H9 (cell line): ENCODE results near the gene CTNNA3. TPM values are rescaled to one million over a fixed set of nuclear protein-coding genes. Genes with fewer than 3 reads are reported as not detected.

ENCODE experiments used
- DNase-seq: peaks from one replicate; pipeline ENCODE4 v3.0.0-alpha.2; 2017
- H2AFZ ChIP-seq: one replicate; pipeline ENCODE4 v1.6.1; 2013; ENCODE audit warnings: mild to moderate bottlenecking, low read length, control low read depth, moderate library complexity
- H2AK5ac ChIP-seq: 2 replicates; pipeline ENCODE4 v1.6.1; 2013; ENCODE audit warnings: low read length, control low read depth, mixed read lengths; ENCODE audit not compliant: insufficient read length
- H2BK120ac ChIP-seq: one replicate; pipeline ENCODE4 v1.6.1; 2013; ENCODE audit warnings: low read depth, mild to moderate bottlenecking, low read length, control low read depth, inconsistent platforms; ENCODE audit not compliant: poor library complexity, severe bottlenecking
- H2BK12ac ChIP-seq: 2 replicates; pipeline ENCODE4 v1.6.1; 2013; ENCODE audit warnings: low read length, control low read depth, mixed read lengths, low read depth; ENCODE audit not compliant: insufficient read length
- H2BK15ac ChIP-seq: 2 replicates; pipeline ENCODE4 v1.6.1; 2013; ENCODE audit warnings: low read depth, low read length, control low read depth
- H2BK20ac ChIP-seq: one replicate; pipeline ENCODE4 v1.6.1; 2013; ENCODE audit warnings: low read depth, mild to moderate bottlenecking, low read length, control low read depth, inconsistent platforms; ENCODE audit not compliant: poor library complexity, severe bottlenecking
- H2BK5ac ChIP-seq: 2 replicates; pipeline ENCODE4 v1.6.1; 2013; ENCODE audit warnings: low read length, control low read depth, mixed read lengths; ENCODE audit not compliant: insufficient read length
- H3K14ac ChIP-seq: 2 replicates; pipeline ENCODE4 v1.6.1; 2013; ENCODE audit warnings: low read length, control low read depth; ENCODE audit not compliant: insufficient read depth
- H3K18ac ChIP-seq: 2 replicates; pipeline ENCODE4 v1.6.1; 2013; ENCODE audit warnings: low read depth, mild to moderate bottlenecking, mixed read lengths, low read length, control low read depth; ENCODE audit not compliant: insufficient read length
- H3K23ac ChIP-seq: 2 replicates; pipeline ENCODE4 v1.6.1; 2013; ENCODE audit warnings: low read length, control low read depth, mixed read lengths, low read depth; ENCODE audit not compliant: insufficient read length
- H3K23me2 ChIP-seq: 2 replicates; pipeline ENCODE4 v1.6.1; 2013; ENCODE audit warnings: low read depth, mild to moderate bottlenecking, mixed read lengths, low read length, control low read depth; ENCODE audit not compliant: insufficient read length, poor library complexity, severe bottlenecking
- H3K27ac ChIP-seq: 2 replicates; pipeline ENCODE4 v1.5.1; 2013; ENCODE audit warnings: low read length, control low read depth, mixed read lengths, low read depth; ENCODE audit not compliant: insufficient read length
- H3K27me3 ChIP-seq: 2 replicates; pipeline ENCODE4 v1.6.1; 2013; ENCODE audit warnings: low read length, control low read depth, inconsistent platforms; ENCODE audit not compliant: insufficient read depth
- H3K4ac ChIP-seq: 2 replicates; pipeline ENCODE4 v1.6.1; 2013; ENCODE audit warnings: low read depth, mild to moderate bottlenecking, control low read depth, inconsistent platforms, low read length, moderate library complexity
- H3K4me1 ChIP-seq: 2 replicates; pipeline ENCODE4 v1.6.1; 2013; ENCODE audit warnings: low read length, control low read depth, inconsistent platforms; ENCODE audit not compliant: insufficient read depth
- H3K4me2 ChIP-seq: 2 replicates; pipeline ENCODE4 v1.6.1; 2013; ENCODE audit warnings: low read length, control low read depth, mixed read lengths; ENCODE audit not compliant: insufficient read length, insufficient read depth
- H3K56ac ChIP-seq: 2 replicates; pipeline ENCODE4 v1.6.1; 2013; ENCODE audit warnings: low read depth, mild to moderate bottlenecking, mixed read lengths, low read length, control low read depth; ENCODE audit not compliant: insufficient read length
- H3K79me1 ChIP-seq: 2 replicates; pipeline ENCODE4 v1.6.1; 2013; ENCODE audit warnings: low read depth, mild to moderate bottlenecking, moderate library complexity, low read length, control low read depth, inconsistent platforms; ENCODE audit not compliant: insufficient read depth, poor library complexity, severe bottlenecking
- H3K79me2 ChIP-seq: 2 replicates; pipeline ENCODE4 v1.6.1; 2013; ENCODE audit warnings: low read length, control low read depth, inconsistent platforms; ENCODE audit not compliant: insufficient read depth
- H3K9ac ChIP-seq: 2 replicates; pipeline ENCODE4 v1.6.1; 2013; ENCODE audit warnings: low read length, control low read depth, mixed read lengths; ENCODE audit not compliant: insufficient read length; ENCODE audit errors: extremely low read depth
- H3K9me3 ChIP-seq: one replicate; pipeline ENCODE4 v1.6.1; 2013; ENCODE audit warnings: low read depth, low read length, inconsistent platforms; ENCODE audit not compliant: control insufficient read depth
- H3T11ph ChIP-seq: one replicate; pipeline ENCODE4 v1.6.1; 2013; ENCODE audit warnings: mild to moderate bottlenecking, low read length, control low read depth, inconsistent platforms
- H4K20me1 ChIP-seq: one replicate; pipeline ENCODE4 v1.6.1; 2013; ENCODE audit not compliant: control insufficient read depth, insufficient read length, insufficient read depth
- H4K5ac ChIP-seq: 2 replicates; pipeline ENCODE4 v1.6.1; 2013; ENCODE audit warnings: low read depth, mild to moderate bottlenecking, mixed read lengths, low read length, control low read depth; ENCODE audit not compliant: insufficient read length
- H4K8ac ChIP-seq: replicated peaks from 2 replicates; pipeline ENCODE4 v1.6.1; 2013; ENCODE audit warnings: low read length, control low read depth, mixed read lengths, low read depth; ENCODE audit not compliant: insufficient read length
- H4K91ac ChIP-seq: 2 replicates; pipeline ENCODE4 v1.6.1; 2013; ENCODE audit warnings: low read depth, mild to moderate bottlenecking, moderate library complexity, mixed read lengths, low read length, control low read depth; ENCODE audit not compliant: insufficient read length
- H3K27ac Mint-ChIP-seq, 3 experiments: 2 replicates in 2 of 3; 3 replicates in 1 of 3; pipeline ENCODE4 v1.8.0; 2020 to 2021; ENCODE audit warnings: mixed read lengths in 3 of 3, mild to moderate bottlenecking in 1 of 3, moderate library complexity in 1 of 3
- H3K27me3 Mint-ChIP-seq: 2 replicates; pipeline ENCODE4 v1.8.0; 2021; ENCODE audit warnings: low read depth, mild to moderate bottlenecking, moderate library complexity, mixed read lengths
- H3K36me3 Mint-ChIP-seq, 3 experiments: 2 replicates in 2 of 3; 3 replicates in 1 of 3; pipeline ENCODE4 v1.8.0; 2020 to 2021; ENCODE audit warnings: low read depth in 3 of 3, mixed read lengths in 3 of 3; ENCODE audit not compliant: insufficient read depth in 1 of 3
- H3K4me1 Mint-ChIP-seq, 2 experiments: 2 replicates each; pipeline ENCODE4 v1.8.0; 2020; ENCODE audit warnings: mixed read lengths in 2 of 2
- H3K4me3 Mint-ChIP-seq, 2 experiments: 2 replicates in 1 of 2; 3 replicates in 1 of 2; pipeline ENCODE4 v1.8.0; 2020 to 2021; ENCODE audit warnings: mild to moderate bottlenecking in 2 of 2, mixed read lengths in 2 of 2, moderate library complexity in 1 of 2
- H3K9me3 Mint-ChIP-seq, 2 experiments: 2 replicates in 1 of 2; 3 replicates in 1 of 2; pipeline ENCODE4 v1.8.0; 2020; ENCODE audit warnings: mild to moderate bottlenecking in 2 of 2, mixed read lengths in 2 of 2, moderate library complexity in 1 of 2
- CTCF ChIP-seq: fragments of 200-600 bp; sonication (generic); conservative IDR thresholded peaks from 3 replicates; pipeline ENCODE4 v1.8.0; 2021; ENCODE audit warnings: antibody characterized with exemption, mild to moderate bottlenecking
- WGBS: extraction: QIAGEN DNeasy Blood & Tissue Kit; methylation state at CpG from one replicate; pipeline ENCODE4 v1.1.7; 2013; ENCODE audit warnings: missing lambda C conversion rate, low lambda C conversion rate, mixed read lengths; ENCODE audit not compliant: insufficient read length; ENCODE audit errors: extremely low coverage; 5-methylcytosine and 5-hydroxymethylcytosine counted together
- total RNA-seq: library from RNA; stranded (reverse); gene quantifications from 2 replicates; pipeline ENCODE4 v1.2.1, GENCODE V29; 2021

Gene CTNNA3
- total RNA-seq, 1 experiment from 2014 or later, result 3.3 TPM

- Histone ChIP-seq H3K14ac (no peak overlapping the region), H4K5ac (no peak overlapping the region), H3K23ac (no peak overlapping the region), H3K18ac (no peak overlapping the region), H3K79me1 (no peaks in the 10 kb centered on the region), H3T11ph (no peak overlapping the region), H2BK5ac (no peak overlapping the region), H2BK12ac (no peak overlapping the region), H4K8ac (no peak overlapping the region), H3K4me2 (no peak overlapping the region), H3K27ac (no peak overlapping the region), H2AFZ (no peak overlapping the region), H3K23me2 (no peaks in the 10 kb centered on the region), H2BK120ac (no peak overlapping the region), H3K27me3 (no peaks in the 10 kb centered on the region), H2BK20ac (no peak overlapping the region), H3K9me3 (no peaks in the 10 kb centered on the region), H4K91ac (no peak overlapping the region), H3K4me1 (no peaks in the 10 kb centered on the region), H3K4ac (no peak overlapping the region), H3K56ac (no peak overlapping the region), H3K79me2 (no peaks in the 10 kb centered on the region), H2BK15ac (no peak overlapping the region), H3K9ac (no peak overlapping the region), H4K20me1 (no peaks in the 10 kb centered on the region), H2AK5ac (no peak overlapping the region)
- TF ChIP-seq CTCF, result no peak
- no peaks in the 10 kb centered on the region; a peak in 1 of 5 replicates for H3K9me3 Mint-ChIP-seq
- no peak for DNase-seq
- H3K4me1 Mint-ChIP-seq, result peaks cover 3% of the 10 kb centered on the region in 2 experiments; a peak in 3 of 4 replicates
- no peak overlapping the region for H3K27ac Mint-ChIP-seq
- H3K36me3 Mint-ChIP-seq, result peaks cover 0 to 2% (median 0%) of the 10 kb centered on the region in 3 experiments; a peak in 1 of 7 replicates
- WGBS, result no CpG with 5 or more reads among the region's 2 CpGs
- H3K4me3 Mint-ChIP-seq, result no peak overlapping the region
- H3K27me3 Mint-ChIP-seq, result no peaks in the 10 kb centered on the region
Measured at GRCh38 chr10:66575251-66575855, 1120.6 kb downstream of the CTNNA3 start.
